DOHH2 (cell line): ENCODE measurements around the gene HYOU1.

Source experiments
- CTCF ChIP-seq: fragments of 200-600 bp; sonication (generic); IDR thresholded peaks from one replicate; pipeline ENCODE4 v1.5.1; 2014; ENCODE audit warnings: antibody characterized with exemption, mild to moderate bottlenecking, low read depth, low read length; ENCODE audit not compliant: poor library complexity, severe bottlenecking
- EZH2phosphoT487 ChIP-seq: fragments of 200-600 bp; sonication (generic); IDR thresholded peaks from 2 replicates; pipeline ENCODE4 v1.6.1; 2017; ENCODE audit warnings: borderline replicate concordance, mild to moderate bottlenecking, antibody characterized with exemption, low read length, moderate library complexity, mixed read lengths

GRCh38 chr11:119038884-119039283 is 18.1 kb downstream of the HYOU1 start:
- no peak for TF ChIP-seq EZH2phosphoT487
- no peak for TF ChIP-seq CTCF
